GM19239 (cell line): ENCODE data around the gene WDCP.

Source experiments
- DNase-seq: peaks from one replicate; pipeline ENCODE4 v3.0.0; 2011; ENCODE audit warnings: low spot score; ENCODE audit not compliant: insufficient read length
- FAIRE-seq: peaks from 2 replicates; lab custom pipeline; 2011; peaks lifted over from hg19 to GRCh38; lab: Jason Lieb, UNC

WDCP gene

DNA sequence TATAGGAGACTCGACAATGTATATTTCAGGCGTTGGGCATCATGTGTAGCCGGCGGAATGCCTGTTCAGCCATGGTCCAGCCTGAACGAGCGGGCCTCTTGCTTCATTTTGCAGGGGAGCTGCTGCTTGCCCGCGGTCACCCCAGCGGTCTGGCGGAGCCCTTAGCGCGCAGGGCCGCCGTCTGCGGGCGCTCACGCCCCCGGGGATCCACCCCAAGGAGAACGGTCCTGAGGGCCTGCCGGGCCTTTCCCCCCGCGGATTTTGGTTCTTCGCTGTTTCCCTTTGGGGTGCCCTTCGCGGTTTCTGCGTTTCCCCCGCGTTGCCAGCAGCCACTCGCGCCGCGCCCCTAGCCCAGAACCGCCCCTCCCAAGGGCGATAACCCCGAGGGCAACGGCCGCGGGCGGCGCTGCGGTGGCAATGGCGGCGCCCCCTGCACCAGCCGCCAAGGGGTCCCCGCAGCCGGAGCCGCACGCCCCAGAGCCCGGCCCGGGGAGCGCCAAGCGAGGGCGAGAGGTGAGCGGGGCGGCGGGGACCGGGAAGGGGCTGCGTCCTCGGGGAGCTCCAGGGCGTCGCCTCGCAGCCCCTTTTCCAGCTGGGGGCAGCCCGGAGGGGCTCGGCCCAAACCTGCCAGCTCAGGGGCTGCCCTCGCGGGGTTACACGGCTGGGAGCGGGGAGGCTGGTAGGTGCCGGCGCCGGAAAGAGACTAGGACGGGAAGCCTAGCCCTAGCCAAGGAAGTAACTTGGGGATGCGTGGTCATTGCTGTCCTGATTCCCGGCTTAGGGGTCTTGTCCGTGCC, 37.3 kb downstream of the WDCP start, which contains the start of gene MFSD2B:
MFSD2B (plus strand) TSS at position 406 of the 797 bp plus-strand sequence; CDS start at position 418, 12 bp downstream.
- FAIRE-seq (no peak), DNase-seq (no peak)

DNA sequence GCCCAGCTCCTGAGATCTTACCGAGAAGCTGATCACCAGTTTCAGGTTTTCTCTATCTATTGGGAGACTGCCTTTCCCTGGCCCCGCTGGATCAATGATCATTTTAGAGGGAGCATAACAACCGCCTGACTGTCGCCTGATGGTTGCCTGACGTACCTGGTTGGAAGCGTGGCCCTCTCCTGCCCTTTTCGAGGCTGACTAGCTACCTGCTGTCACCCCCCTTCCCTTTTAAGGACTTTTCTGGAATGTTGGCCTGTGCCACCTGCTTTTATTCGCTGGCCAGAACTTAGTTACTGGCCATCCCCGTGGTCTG, 37.9 kb downstream of the WDCP start:
- FAIRE-seq (no peak), DNase-seq (no peak)

DNA sequence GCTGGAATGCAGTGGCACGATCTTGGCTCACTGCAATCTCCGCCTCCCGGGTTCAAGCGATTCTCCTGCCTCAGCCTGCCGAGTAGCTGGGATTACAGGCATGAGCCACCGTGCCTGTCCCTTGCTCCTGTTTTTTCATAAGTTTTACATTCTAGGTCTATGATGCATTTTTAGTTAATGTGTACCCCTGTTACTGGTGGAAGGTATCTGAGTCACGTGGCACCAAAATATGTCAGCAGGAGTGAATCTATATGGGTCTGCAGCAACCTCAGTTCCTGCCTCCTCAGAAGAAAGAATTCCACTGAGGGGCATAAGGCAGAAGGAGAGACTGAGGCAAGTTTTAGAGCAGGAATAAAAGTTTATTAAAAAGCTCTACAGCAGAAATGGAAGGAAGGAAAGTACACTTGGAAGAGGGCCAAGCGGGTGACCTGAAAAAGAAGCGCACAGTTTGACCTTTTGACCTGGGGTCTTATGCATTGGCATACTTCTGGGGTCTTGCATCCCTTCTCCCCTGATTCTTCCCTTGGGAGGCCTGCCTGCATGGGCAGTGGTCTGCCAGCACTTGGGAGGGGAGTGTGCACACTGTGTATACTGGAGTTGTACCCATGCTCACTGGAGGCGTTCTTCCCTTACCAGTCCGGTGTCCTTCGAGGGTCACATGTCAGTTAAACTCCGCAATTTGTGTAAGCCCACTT, 38.4 kb downstream of the WDCP start:
- no peak for DNase-seq
- no peak for FAIRE-seq

DNA sequence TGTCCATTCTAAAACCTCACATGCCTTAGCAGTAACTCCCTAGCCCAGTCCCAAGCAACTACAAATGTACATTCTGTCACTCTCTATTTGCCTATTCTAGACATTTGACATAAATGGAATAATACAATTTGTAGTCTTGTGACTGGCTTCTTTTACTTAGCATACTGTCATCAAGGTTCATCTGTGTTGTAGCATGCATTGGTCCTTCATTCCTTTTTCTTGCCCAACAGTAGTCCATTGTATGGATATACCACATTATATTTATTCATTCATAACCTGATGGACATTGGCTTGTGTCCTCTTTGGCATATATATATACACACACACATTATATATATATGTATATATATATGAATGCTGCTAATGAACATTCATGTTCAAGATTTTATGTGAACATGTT, 39.5 kb downstream of the WDCP start:
- FAIRE-seq (no peak), DNase-seq (no peak)

DNA sequence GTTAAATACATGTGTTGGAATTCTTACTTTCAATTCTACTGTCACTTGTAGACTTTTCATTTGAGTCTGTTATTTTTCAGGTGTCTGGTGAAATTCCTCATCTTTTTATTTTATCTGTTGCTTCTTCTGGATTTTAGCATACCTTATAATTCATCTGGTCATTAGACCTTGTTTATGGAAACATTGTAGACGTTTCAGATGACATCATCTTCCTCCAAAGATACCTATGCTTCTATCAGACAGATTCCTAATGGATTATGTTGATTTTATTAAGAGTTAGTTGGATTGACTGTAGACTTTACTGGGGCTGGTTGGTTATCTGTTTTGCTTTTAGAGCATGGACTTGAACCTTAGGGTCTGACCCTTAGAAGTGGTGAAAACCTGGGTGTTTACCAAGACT, 52.6 kb downstream of the WDCP start:
- no peak for FAIRE-seq
- DNase-seq, result no peak

DNA sequence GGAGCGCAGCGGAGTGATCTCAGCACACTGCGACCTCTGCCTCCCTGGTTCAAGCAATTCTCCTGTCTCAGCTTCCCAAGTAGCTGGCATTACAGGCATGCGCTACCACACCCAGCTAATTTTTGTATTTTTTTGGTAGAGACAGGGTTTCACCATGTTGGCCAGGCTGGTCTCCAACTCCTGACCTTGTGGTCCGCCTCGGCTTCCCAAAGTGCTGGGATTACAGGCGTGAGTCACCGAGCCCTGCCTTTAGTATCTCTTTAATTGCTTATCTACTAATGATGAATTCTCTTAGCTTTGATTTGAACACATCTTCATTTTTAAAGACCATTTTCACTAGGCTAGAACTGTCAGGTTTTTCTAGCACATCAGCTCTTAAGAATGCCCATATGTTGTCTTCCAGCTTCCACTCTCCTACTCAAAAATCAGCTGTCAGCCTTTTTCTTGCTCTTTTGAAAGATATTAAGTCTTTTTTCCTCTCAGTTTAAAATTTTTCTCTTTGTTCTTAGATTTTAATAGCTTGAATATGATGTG, 53.4 kb downstream of the WDCP start:
- no peak for FAIRE-seq
- DNase-seq, result no peak

DNA sequence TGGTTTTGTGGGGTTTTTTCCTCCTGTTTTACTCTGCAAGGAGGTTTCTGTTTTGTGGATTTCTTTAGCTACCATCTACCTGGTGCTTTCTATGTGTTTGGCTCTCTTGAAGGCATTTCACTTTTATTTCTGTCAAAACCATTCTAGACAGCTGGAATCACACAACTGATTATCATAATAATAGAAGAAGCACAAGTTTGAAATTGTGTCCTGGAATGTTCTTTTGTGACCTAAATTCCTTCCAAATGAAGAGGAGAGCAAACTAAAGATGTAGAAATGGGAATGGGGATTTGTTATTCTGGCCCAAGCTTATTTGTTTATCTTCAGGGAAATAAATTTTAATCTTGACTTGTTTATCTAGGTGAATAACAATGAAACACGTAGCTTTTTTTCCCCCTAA, 54.3 kb downstream of the WDCP start:
- FAIRE-seq (no peak), DNase-seq (no peak)

DNA sequence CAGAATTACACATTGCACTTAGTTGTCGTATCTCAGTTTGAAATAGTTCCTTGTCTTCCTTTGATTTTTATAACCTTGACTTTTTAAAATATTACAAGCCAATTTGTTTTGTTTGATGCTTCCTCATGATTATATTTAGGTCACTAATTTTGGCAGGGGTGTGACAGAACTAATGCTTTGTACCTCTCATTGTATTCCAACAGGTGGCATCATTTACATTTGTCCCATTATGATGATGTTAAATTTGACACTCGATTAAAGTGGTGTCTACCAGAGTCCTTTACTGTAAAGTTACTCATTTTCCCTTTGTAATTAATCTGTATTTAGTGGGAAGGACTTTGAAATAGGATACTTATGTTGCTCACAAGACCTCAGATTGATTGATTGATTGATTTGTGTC, 58.8 kb downstream of the WDCP start:
- FAIRE-seq, result peak; percentile 73
- no peak for DNase-seq
